OCI-LY7 (cell line): Measurements from ENCODE around the gene MMP3. TPM values are rescaled to one million over a fixed set of nuclear protein-coding genes. Genes with fewer than 3 reads are reported as not detected.
"Not testable (repeated sequence)": the region's sequence is repeated elsewhere in the genome, so short reads cannot be mapped to it uniquely, and the experiment has no call there.

Experiments
- BruUV-seq: library from RNA; stranded (reverse); fragments of 400-500 nt; replicated peaks from 2 replicates; lab custom pipeline; 2021; lab: Mats Ljungman, UMichigan
- CTCF ChIA-PET: fragments of 300-600 bp; sonication (Branson Sonifier 250); formaldehyde crosslinking; loops from one replicate; lab custom pipeline; 2022; ENCODE audit warnings: antibody characterized with exemption; ENCODE audit not compliant: unreplicated experiment; lab: Charles Lee
- POLR2A ChIA-PET: fragments of 300-600 bp; sonication (Branson Sonifier 250); formaldehyde crosslinking; loops from one replicate; lab custom pipeline; 2022; ENCODE audit warnings: antibody characterized with exemption; lab: Charles Lee
- DNase-seq: peaks from one replicate; pipeline ENCODE4 v3.0.0-alpha.2; 2015; ENCODE audit warnings: low spot score
- H2AFZ ChIP-seq: fragments of 200-600 bp; sonication (generic), shearing (Covaris generic); 2 replicates; pipeline ENCODE4 v1.6.1; 2014; ENCODE audit warnings: mild to moderate bottlenecking, antibody characterized with exemption, low read length, moderate library complexity
- H3K27ac ChIP-seq: fragments of 200-600 bp; sonication (generic); 2 replicates; pipeline ENCODE4 v1.5.1; 2014; ENCODE audit warnings: mixed run types, low read depth, mild to moderate bottlenecking, moderate library complexity, low read length, inconsistent platforms; ENCODE audit not compliant: poor library complexity, severe bottlenecking
- H3K36me3 ChIP-seq: fragments of 200-600 bp; sonication (generic); 2 replicates; pipeline ENCODE4 v1.6.1; 2014; ENCODE audit warnings: mild to moderate bottlenecking, antibody characterized with exemption, low read length, moderate library complexity, mixed read lengths; ENCODE audit not compliant: insufficient read depth
- H3K4me1 ChIP-seq: fragments of 200-600 bp; sonication (generic); 2 replicates; pipeline ENCODE4 v1.5.1; 2014; ENCODE audit warnings: mild to moderate bottlenecking, low read length; ENCODE audit not compliant: insufficient read depth, poor library complexity, severe bottlenecking
- H3K4me2 ChIP-seq: fragments of 200-600 bp; sonication (generic); 2 replicates; pipeline ENCODE4 v1.6.1; 2014; ENCODE audit warnings: mild to moderate bottlenecking, low read length
- H3K4me3 ChIP-seq: fragments of 200-600 bp; sonication (generic); 2 replicates; pipeline ENCODE4 v1.5.1; 2014; ENCODE audit warnings: mild to moderate bottlenecking, low read depth, low read length; ENCODE audit not compliant: poor library complexity, severe bottlenecking
- H3K79me2 ChIP-seq: fragments of 200-600 bp; sonication (generic); 2 replicates; pipeline ENCODE4 v1.6.1; 2016; ENCODE audit warnings: low read depth, mild to moderate bottlenecking, low read length, moderate library complexity, mixed read lengths; ENCODE audit not compliant: insufficient read depth
- H3K9me2 ChIP-seq: fragments of 200-600 bp; sonication (generic); 2 replicates; pipeline ENCODE4 v1.6.1; 2016; ENCODE audit warnings: mild to moderate bottlenecking, low read length, mixed read lengths; ENCODE audit not compliant: insufficient read depth
- H3K9me3 ChIP-seq: fragments of 200-600 bp; sonication (generic); 2 replicates; pipeline ENCODE4 v1.6.1; 2014; ENCODE audit warnings: mild to moderate bottlenecking, mixed run types, low read length, mixed read lengths
- H4K20me1 ChIP-seq: fragments of 200-600 bp; sonication (generic); 2 replicates; pipeline ENCODE4 v1.6.1; 2014; ENCODE audit warnings: mild to moderate bottlenecking, antibody characterized with exemption, low read length, moderate library complexity, mixed read lengths; ENCODE audit not compliant: insufficient read depth
- CTCF ChIP-seq: fragments of 200-600 bp; sonication (generic); conservative IDR thresholded peaks from 2 replicates; pipeline ENCODE4 v1.5.1; 2014; ENCODE audit warnings: mild to moderate bottlenecking, antibody characterized with exemption, low read length, moderate library complexity, mixed read lengths
- EZH2phosphoT487 ChIP-seq: fragments of 200-600 bp; sonication (generic); IDR thresholded peaks from 2 replicates; pipeline ENCODE4 v1.6.1; 2018; ENCODE audit warnings: low read depth, borderline replicate concordance, mild to moderate bottlenecking, mixed run types, antibody characterized with exemption, low read length, moderate library complexity, mixed read lengths
- intact Hi-C: fragments of 100-400 bp; cut with micrococcal nuclease; formaldehyde crosslinking; loops from one replicate; pipeline ENCODE4 v1.10.0; 2022; ENCODE audit not compliant: unreplicated experiment
- total RNA-seq, 2 experiments: library from RNA; depleted of rRNA in 1 of 2; stranded (reverse); fragments of >200 nt in 1 of 2; shearing (Covaris generic) in 1 of 2; gene quantifications; 2 replicates each; pipeline ENCODE4 v1.2.3, GENCODE V29; 2014 to 2022

The MMP3 gene
- total RNA-seq, 2 experiments from 2014 or later, result not detected

GRCh38 chr11:102878595-102878994 is 35.2 kb upstream of the MMP3 start:
- H2AFZ ChIP-seq, result no peak overlapping the region
- no peak for TF ChIP-seq CTCF
- no peak for TF ChIP-seq EZH2phosphoT487
- POLR2A ChIA-PET, result no interaction called here
- intact Hi-C loops, result no loop called here
- no peaks in the 10 kb centered on the region for H3K4me1 ChIP-seq
- CTCF ChIA-PET, result no interaction called here
- no peak overlapping the region for H3K27ac ChIP-seq
- no peaks in the 10 kb centered on the region for H3K79me2 ChIP-seq
- no peaks in the 10 kb centered on the region for H3K9me2 ChIP-seq
- DNase-seq, result no peak
- H4K20me1 ChIP-seq, result no peaks in the 10 kb centered on the region
- no peaks in the 10 kb centered on the region for H3K9me3 ChIP-seq
- H3K36me3 ChIP-seq, result no peaks in the 10 kb centered on the region
- no peak overlapping the region for H3K4me2 ChIP-seq
- no TSS peak for BruUV-seq
- H3K4me3 ChIP-seq, result no peak overlapping the region

GRCh38 chr11:102874852-102875251 is 31.4 kb upstream of the MMP3 start, which contains the start of gene MMP12:
Gene MMP12 (minus strand): TSS chr11:102874982. CDS start chr11:102874937, 45 bp downstream.
- H3K27ac ChIP-seq, result no peak within 1 kb of the TSS
- H3K79me2 ChIP-seq, result no peaks in the 10 kb centered on the region
- intact Hi-C loops, result no loop called here
- H3K4me3 ChIP-seq, result no peak within 1 kb of the TSS
- H3K9me3 ChIP-seq, result no peaks in the 10 kb centered on the region
- no peaks in the 10 kb centered on the region for H4K20me1 ChIP-seq
- H2AFZ ChIP-seq, result no peak within 1 kb of the TSS
- ChIA-PET POLR2A (no interaction called here), CTCF (no interaction called here)
- no peaks in the 10 kb centered on the region for H3K36me3 ChIP-seq
- no peaks in the 10 kb centered on the region for H3K4me1 ChIP-seq
- no peak within 1 kb of the TSS for H3K4me2 ChIP-seq
- H3K9me2 ChIP-seq, result no peaks in the 10 kb centered on the region
- TF ChIP-seq EZH2phosphoT487 (no peak), CTCF (no peak)
- BruUV-seq, result no TSS peak
- no peak for DNase-seq

GRCh38 chr11:102869354-102869964 is 26.1 kb upstream of the MMP3 start:
- H3K4me3 ChIP-seq, BruUV-seq, H3K79me2 ChIP-seq, H3K27ac ChIP-seq, H3K9me2 ChIP-seq, H3K4me2 ChIP-seq, H3K36me3 ChIP-seq, intact Hi-C loops, H3K9me3 ChIP-seq, H4K20me1 ChIP-seq, H3K4me1 ChIP-seq, H2AFZ ChIP-seq, CTCF ChIA-PET, DNase-seq: not testable (repeated sequence)
- POLR2A ChIA-PET, result interaction anchor here (0.7 kb wide), 1 partner anchor 266 kb away, joined by 4 read pairs; no protein-coding TSS in a partner anchor
